ENCODE data around the gene NRG3. TPM values are rescaled to one million over a fixed set of nuclear protein-coding genes. Genes with fewer than 3 reads are reported as not detected.

NRG3 gene
- total and polyA plus RNA-seq, 2 donors (not counting 1 experiment from before 2014, with no cell fraction given): 0.06 TPM; not detected in 1

- ATAC-seq (ENCODE audit: low read depth): no peak
- H3K4me2 ChIP-seq (replicated peaks; ENCODE audit: low read depth, low read length, poor library complexity, severe bottlenecking): no peak overlapping the region
- no peak overlapping the region for H3K4me3 ChIP-seq (ENCODE audit: control extremely low read depth in 1 of 5, extremely low read depth in 1 of 5, insufficient read depth in 1 of 5, low read depth in 2 of 5, low read length in 4 of 5)
- H3K79me2 ChIP-seq (ENCODE audit: control insufficient read depth, insufficient read depth, low read length): no peaks in the 10 kb centered on the region
- no peak for TF ChIP-seq EZH2 (IDR thresholded peaks at IDR 0.05; ENCODE audit: borderline replicate concordance, insufficient read depth, low read depth, low read length, poor library complexity, severe bottlenecking)
- no peak for TF ChIP-seq CTCF (IDR thresholded peaks at IDR 0.05)
- H4K20me1 ChIP-seq (ENCODE audit: control insufficient read depth, insufficient read depth, low read length, poor library complexity, severe bottlenecking): no peaks in the 10 kb centered on the region
- ChIA-PET POLR2A (no interaction called here), CTCF (no interaction called here)
- no peaks in the 10 kb centered on the region for H3K27me3 ChIP-seq (replicated peaks in 1 of 4; ENCODE audit: control extremely low read depth in 1 of 4, control insufficient read depth in 3 of 4, insufficient read depth in 4 of 4, low read length in 3 of 4)
- Mint-ChIP-seq H3K4me1 (no peaks in the 10 kb centered on the region), H3K4me3 (no peak overlapping the region), H3K9me3 (ENCODE audit: insufficient read depth) (no peaks in the 10 kb centered on the region), H3K27me3 (no peaks in the 10 kb centered on the region), H3K27ac (no peak overlapping the region)
- no peak overlapping the region for H3K9ac ChIP-seq (ENCODE audit: low read length)
- H3K4me1 ChIP-seq (ENCODE audit: control insufficient read depth in 2 of 2, insufficient read depth in 2 of 2, low read length in 2 of 2): no peaks in the 10 kb centered on the region
- H3K36me3 ChIP-seq (replicated peaks in 1 of 2; ENCODE audit: control extremely low read depth in 1 of 2, control insufficient read depth in 1 of 2, extremely low read depth in 1 of 2, insufficient read depth in 2 of 2, low read length in 1 of 2): no peaks in the 10 kb centered on the region
- 100% methylated on average over 2 of the region's 2 CpGs for whole genome bisulfite sequencing (ENCODE audit: insufficient coverage)
- H3K27ac ChIP-seq (ENCODE audit: low read length in 2 of 2): no peak overlapping the region
- H2AFZ ChIP-seq (ENCODE audit: insufficient read depth, low read depth, low read length, poor library complexity, severe bottlenecking): no peak overlapping the region
- intact Hi-C loops (cut with micrococcal nuclease): no loop called here
- peaks cover 0 to 2% (median 0%) of the 10 kb centered on the region in 3 donors for H3K9me3 ChIP-seq (ENCODE audit: control extremely low read depth in 1 of 3, control insufficient read depth in 2 of 3, insufficient read depth in 1 of 3, low read length in 2 of 3)
- no peak for DNase-seq
Measured at GRCh38 chr10:82543631-82544030, 668.6 kb downstream of the NRG3 start.

- intact Hi-C loops (cut with micrococcal nuclease): no loop called here
- no peak overlapping the region for H3K27ac ChIP-seq (ENCODE audit: low read length in 2 of 2)
- H3K27me3 ChIP-seq (replicated peaks in 1 of 4; ENCODE audit: control extremely low read depth in 1 of 4, control insufficient read depth in 3 of 4, insufficient read depth in 4 of 4, low read length in 3 of 4): no peaks in the 10 kb centered on the region
- no peak overlapping the region for H3K4me2 ChIP-seq (replicated peaks; ENCODE audit: low read depth, low read length, poor library complexity, severe bottlenecking)
- no peak overlapping the region for H3K4me3 ChIP-seq (ENCODE audit: control extremely low read depth in 1 of 5, extremely low read depth in 1 of 5, insufficient read depth in 1 of 5, low read depth in 2 of 5, low read length in 4 of 5)
- ChIA-PET POLR2A (no interaction called here), CTCF (no interaction called here)
- no peak overlapping the region for H2AFZ ChIP-seq (ENCODE audit: insufficient read depth, low read depth, low read length, poor library complexity, severe bottlenecking)
- no CpG with 5 or more reads among the region's 1 CpG for WGBS (ENCODE audit: insufficient coverage)
- no peaks in the 10 kb centered on the region for H3K79me2 ChIP-seq (ENCODE audit: control insufficient read depth, insufficient read depth, low read length)
- Mint-ChIP-seq H3K9me3 (ENCODE audit: insufficient read depth) (no peaks in the 10 kb centered on the region), H3K4me3 (no peak overlapping the region), H3K4me1 (no peaks in the 10 kb centered on the region), H3K27ac (no peak overlapping the region), H3K27me3 (no peaks in the 10 kb centered on the region)
- H3K9me3 ChIP-seq (ENCODE audit: control extremely low read depth in 1 of 3, control insufficient read depth in 2 of 3, insufficient read depth in 1 of 3, low read length in 2 of 3): peaks cover 0 to 2% (median 0%) of the 10 kb centered on the region in 3 donors
- no peak for DNase-seq
- H3K36me3 ChIP-seq (replicated peaks in 1 of 2; ENCODE audit: control extremely low read depth in 1 of 2, control insufficient read depth in 1 of 2, extremely low read depth in 1 of 2, insufficient read depth in 2 of 2, low read length in 1 of 2): no peaks in the 10 kb centered on the region
- no peak overlapping the region for H3K9ac ChIP-seq (ENCODE audit: low read length)
- H3K4me1 ChIP-seq (ENCODE audit: control insufficient read depth in 2 of 2, insufficient read depth in 2 of 2, low read length in 2 of 2): no peaks in the 10 kb centered on the region
- no peaks in the 10 kb centered on the region for H4K20me1 ChIP-seq (ENCODE audit: control insufficient read depth, insufficient read depth, low read length, poor library complexity, severe bottlenecking)
- ATAC-seq (ENCODE audit: low read depth): no peak
- TF ChIP-seq CTCF (IDR thresholded peaks at IDR 0.05) (no peak), EZH2 (IDR thresholded peaks at IDR 0.05; ENCODE audit: borderline replicate concordance, insufficient read depth, low read depth, low read length, poor library complexity, severe bottlenecking) (no peak)
Measured at GRCh38 chr10:82544377-82544776, 669.4 kb downstream of the NRG3 start.
